ENCODE results near the gene MID2.

The MID2 gene

GRCh38 chrX:107823456-107823855, 2.2 kb upstream of the MID2 start:
- no peak for DNase-seq (ENCODE audit: insufficient read length, low spot score)
- TF ChIP-seq TAF1 (IDR thresholded peaks at IDR 0.05; ENCODE audit: low read depth, low read length) (no peak), POU2F2 (IDR thresholded peaks at IDR 0.05; ENCODE audit: low read depth, low read length) (no peak), PAX5 (IDR thresholded peaks at IDR 0.05; ENCODE audit: insufficient read depth, low read length, severe bottlenecking) (no peak), POLR2A (IDR thresholded peaks at IDR 0.05; ENCODE audit: low read depth, low read length) (no peak), POLR2AphosphoS5 (IDR thresholded peaks at IDR 0.05; ENCODE audit: low read depth, low read length) (no peak), SPI1 (IDR thresholded peaks at IDR 0.05; ENCODE audit: low read depth, low read length) (no peak)
- FAIRE-seq = no peak

GRCh38 chrX:107826238-107827029, 768 bp downstream of the MID2 start:
- TF ChIP-seq POLR2AphosphoS5 (IDR thresholded peaks at IDR 0.05; ENCODE audit: low read depth, low read length) (no peak), PAX5 (IDR thresholded peaks at IDR 0.05; ENCODE audit: insufficient read depth, low read length, severe bottlenecking) (no peak), POU2F2 (IDR thresholded peaks at IDR 0.05; ENCODE audit: low read depth, low read length) (no peak), POLR2A (IDR thresholded peaks at IDR 0.05; ENCODE audit: low read depth, low read length) (no peak), TAF1 (IDR thresholded peaks at IDR 0.05; ENCODE audit: low read depth, low read length) (no peak), SPI1 (IDR thresholded peaks at IDR 0.05; ENCODE audit: low read depth, low read length) (no peak)
- FAIRE-seq (no peak), DNase-seq (ENCODE audit: insufficient read length, low spot score) (peak; percentile 24)

- DNase-seq (ENCODE audit: insufficient read length, low spot score) = no peak
- TF ChIP-seq POLR2AphosphoS5 (IDR thresholded peaks at IDR 0.05; ENCODE audit: low read depth, low read length) (no peak), TAF1 (IDR thresholded peaks at IDR 0.05; ENCODE audit: low read depth, low read length) (no peak), SPI1 (IDR thresholded peaks at IDR 0.05; ENCODE audit: low read depth, low read length) (no peak), POU2F2 (IDR thresholded peaks at IDR 0.05; ENCODE audit: low read depth, low read length) (no peak), POLR2A (IDR thresholded peaks at IDR 0.05; ENCODE audit: low read depth, low read length) (no peak), PAX5 (IDR thresholded peaks at IDR 0.05; ENCODE audit: insufficient read depth, low read length, severe bottlenecking) (no peak)
- no peak for FAIRE-seq
These were observed 1.6 kb downstream of the MID2 start for GRCh38 chrX:107827030-107827831.

GRCh38 chrX:107827852-107828251, 2.2 kb downstream of the MID2 start:
- FAIRE-seq (no peak), DNase-seq (ENCODE audit: insufficient read length, low spot score) (no peak)
- TF ChIP-seq POU2F2 (IDR thresholded peaks at IDR 0.05; ENCODE audit: low read depth, low read length) (no peak), POLR2AphosphoS5 (IDR thresholded peaks at IDR 0.05; ENCODE audit: low read depth, low read length) (no peak), TAF1 (IDR thresholded peaks at IDR 0.05; ENCODE audit: low read depth, low read length) (no peak), POLR2A (IDR thresholded peaks at IDR 0.05; ENCODE audit: low read depth, low read length) (no peak)

GRCh38 chrX:107829878-107830277, 4.2 kb downstream of the MID2 start:
- TF ChIP-seq POLR2AphosphoS5 (IDR thresholded peaks at IDR 0.05; ENCODE audit: low read depth, low read length) (no peak), PAX5 (IDR thresholded peaks at IDR 0.05; ENCODE audit: insufficient read depth, low read length, severe bottlenecking) (no peak), SPI1 (IDR thresholded peaks at IDR 0.05; ENCODE audit: low read depth, low read length) (no peak), POU2F2 (IDR thresholded peaks at IDR 0.05; ENCODE audit: low read depth, low read length) (no peak), POLR2A (IDR thresholded peaks at IDR 0.05; ENCODE audit: low read depth, low read length) (no peak), TAF1 (IDR thresholded peaks at IDR 0.05; ENCODE audit: low read depth, low read length) (no peak)
- DNase-seq (ENCODE audit: insufficient read length, low spot score) (no peak), FAIRE-seq (no peak)

- FAIRE-seq (no peak), DNase-seq (ENCODE audit: insufficient read length, low spot score) (no peak)
- no peak for TF ChIP-seq PAX5 (IDR thresholded peaks at IDR 0.05; ENCODE audit: insufficient read depth, low read length, severe bottlenecking)
- no peak for TF ChIP-seq SPI1 (IDR thresholded peaks at IDR 0.05; ENCODE audit: low read depth, low read length)
- no peak for TF ChIP-seq POLR2AphosphoS5 (IDR thresholded peaks at IDR 0.05; ENCODE audit: low read depth, low read length)
- TF ChIP-seq TAF1 (IDR thresholded peaks at IDR 0.05; ENCODE audit: low read depth, low read length) = no peak
- TF ChIP-seq POLR2A (IDR thresholded peaks at IDR 0.05; ENCODE audit: low read depth, low read length) = no peak
- TF ChIP-seq POU2F2 (IDR thresholded peaks at IDR 0.05; ENCODE audit: low read depth, low read length) = no peak
These were observed 5.5 kb downstream of the MID2 start for GRCh38 chrX:107831071-107831730.

GRCh38 chrX:107834275-107835201, 8.9 kb downstream of the MID2 start:
- DNase-seq (ENCODE audit: insufficient read length, low spot score) = no peak
- no peak for FAIRE-seq
- no peak for TF ChIP-seq POLR2A (IDR thresholded peaks at IDR 0.05; ENCODE audit: low read depth, low read length)
- TF ChIP-seq TAF1 (IDR thresholded peaks at IDR 0.05; ENCODE audit: low read depth, low read length) = no peak
- no peak for TF ChIP-seq POLR2AphosphoS5 (IDR thresholded peaks at IDR 0.05; ENCODE audit: low read depth, low read length)
- TF ChIP-seq SPI1 (IDR thresholded peaks at IDR 0.05; ENCODE audit: low read depth, low read length) = no peak
- TF ChIP-seq PAX5 (IDR thresholded peaks at IDR 0.05; ENCODE audit: insufficient read depth, low read length, severe bottlenecking) = no peak
- no peak for TF ChIP-seq POU2F2 (IDR thresholded peaks at IDR 0.05; ENCODE audit: low read depth, low read length)

GRCh38 chrX:107836958-107837357, 11.3 kb downstream of the MID2 start:
- no peak for DNase-seq (ENCODE audit: insufficient read length, low spot score)
- no peak for TF ChIP-seq TAF1 (IDR thresholded peaks at IDR 0.05; ENCODE audit: low read depth, low read length)
- TF ChIP-seq PAX5 (IDR thresholded peaks at IDR 0.05; ENCODE audit: insufficient read depth, low read length, severe bottlenecking) = no peak
- no peak for TF ChIP-seq POU2F2 (IDR thresholded peaks at IDR 0.05; ENCODE audit: low read depth, low read length)
- no peak for TF ChIP-seq SPI1 (IDR thresholded peaks at IDR 0.05; ENCODE audit: low read depth, low read length)
- no peak for TF ChIP-seq POLR2AphosphoS5 (IDR thresholded peaks at IDR 0.05; ENCODE audit: low read depth, low read length)
- no peak for TF ChIP-seq POLR2A (IDR thresholded peaks at IDR 0.05; ENCODE audit: low read depth, low read length)
- FAIRE-seq = no peak
